ENCODE results near the gene ARID3B. TPM values are rescaled to one million over a fixed set of nuclear protein-coding genes. Genes with fewer than 3 reads are reported as not detected.
"Not testable (repeated sequence)": the region's sequence is repeated elsewhere in the genome, so short reads cannot be mapped to it uniquely, and the experiment has no call there.

ARID3B gene
- total RNA-seq, 1 experiment from 2014 or later, result 12.7 TPM

DNA sequence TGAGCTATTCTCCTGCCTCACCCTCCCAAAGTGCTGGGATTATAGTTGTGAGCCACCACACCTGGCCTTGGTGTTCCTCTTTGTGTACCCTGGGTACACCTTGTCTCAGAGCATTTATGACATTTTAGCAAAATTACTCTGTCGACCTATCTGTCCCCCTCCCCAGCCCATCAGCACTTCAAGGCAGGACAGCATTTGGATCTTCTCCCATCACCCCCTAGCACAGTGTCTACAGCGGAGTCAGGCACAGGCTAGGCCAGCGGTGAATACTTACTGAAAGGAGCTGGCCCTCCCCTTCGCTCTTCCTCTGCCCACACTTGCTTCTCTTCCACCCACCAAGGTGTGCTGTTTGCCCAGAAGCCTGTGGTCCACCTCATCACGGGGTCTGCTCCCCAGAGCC lies 54.3 kb downstream of the ARID3B start:
- in situ Hi-C loops (cut with HindIII; ENCODE audit: low pct_unique_long_range_greater_than_20kb, low sequenced_read_pairs), result no loop called here
- H3K9me3 ChIP-seq (ENCODE audit: control insufficient read depth, insufficient read depth, low read depth, low read length), result no peaks in the 10 kb centered on the region
- no peak for TF ChIP-seq TCF7L2 (IDR thresholded peaks at IDR 0.05; ENCODE audit: low read depth, low read length)
- TF ChIP-seq, protein P1, sequence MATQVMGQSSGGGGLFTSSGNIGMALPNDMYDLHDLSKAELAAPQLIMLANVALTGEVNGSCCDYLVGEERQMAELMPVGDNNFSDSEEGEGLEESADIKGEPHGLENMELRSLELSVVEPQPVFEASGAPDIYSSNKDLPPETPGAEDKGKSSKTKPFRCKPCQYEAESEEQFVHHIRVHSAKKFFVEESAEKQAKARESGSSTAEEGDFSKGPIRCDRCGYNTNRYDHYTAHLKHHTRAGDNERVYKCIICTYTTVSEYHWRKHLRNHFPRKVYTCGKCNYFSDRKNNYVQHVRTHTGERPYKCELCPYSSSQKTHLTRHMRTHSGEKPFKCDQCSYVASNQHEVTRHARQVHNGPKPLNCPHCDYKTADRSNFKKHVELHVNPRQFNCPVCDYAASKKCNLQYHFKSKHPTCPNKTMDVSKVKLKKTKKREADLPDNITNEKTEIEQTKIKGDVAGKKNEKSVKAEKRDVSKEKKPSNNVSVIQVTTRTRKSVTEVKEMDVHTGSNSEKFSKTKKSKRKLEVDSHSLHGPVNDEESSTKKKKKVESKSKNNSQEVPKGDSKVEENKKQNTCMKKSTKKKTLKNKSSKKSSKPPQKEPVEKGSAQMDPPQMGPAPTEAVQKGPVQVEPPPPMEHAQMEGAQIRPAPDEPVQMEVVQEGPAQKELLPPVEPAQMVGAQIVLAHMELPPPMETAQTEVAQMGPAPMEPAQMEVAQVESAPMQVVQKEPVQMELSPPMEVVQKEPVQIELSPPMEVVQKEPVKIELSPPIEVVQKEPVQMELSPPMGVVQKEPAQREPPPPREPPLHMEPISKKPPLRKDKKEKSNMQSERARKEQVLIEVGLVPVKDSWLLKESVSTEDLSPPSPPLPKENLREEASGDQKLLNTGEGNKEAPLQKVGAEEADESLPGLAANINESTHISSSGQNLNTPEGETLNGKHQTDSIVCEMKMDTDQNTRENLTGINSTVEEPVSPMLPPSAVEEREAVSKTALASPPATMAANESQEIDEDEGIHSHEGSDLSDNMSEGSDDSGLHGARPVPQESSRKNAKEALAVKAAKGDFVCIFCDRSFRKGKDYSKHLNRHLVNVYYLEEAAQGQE (IDR thresholded peaks at IDR 0.05; ENCODE audit: insufficient read depth in 1 of 2, low read depth in 2 of 2, low read length in 1 of 2), result no peak
- TF ChIP-seq, protein P2, sequence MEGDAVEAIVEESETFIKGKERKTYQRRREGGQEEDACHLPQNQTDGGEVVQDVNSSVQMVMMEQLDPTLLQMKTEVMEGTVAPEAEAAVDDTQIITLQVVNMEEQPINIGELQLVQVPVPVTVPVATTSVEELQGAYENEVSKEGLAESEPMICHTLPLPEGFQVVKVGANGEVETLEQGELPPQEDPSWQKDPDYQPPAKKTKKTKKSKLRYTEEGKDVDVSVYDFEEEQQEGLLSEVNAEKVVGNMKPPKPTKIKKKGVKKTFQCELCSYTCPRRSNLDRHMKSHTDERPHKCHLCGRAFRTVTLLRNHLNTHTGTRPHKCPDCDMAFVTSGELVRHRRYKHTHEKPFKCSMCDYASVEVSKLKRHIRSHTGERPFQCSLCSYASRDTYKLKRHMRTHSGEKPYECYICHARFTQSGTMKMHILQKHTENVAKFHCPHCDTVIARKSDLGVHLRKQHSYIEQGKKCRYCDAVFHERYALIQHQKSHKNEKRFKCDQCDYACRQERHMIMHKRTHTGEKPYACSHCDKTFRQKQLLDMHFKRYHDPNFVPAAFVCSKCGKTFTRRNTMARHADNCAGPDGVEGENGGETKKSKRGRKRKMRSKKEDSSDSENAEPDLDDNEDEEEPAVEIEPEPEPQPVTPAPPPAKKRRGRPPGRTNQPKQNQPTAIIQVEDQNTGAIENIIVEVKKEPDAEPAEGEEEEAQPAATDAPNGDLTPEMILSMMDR (IDR thresholded peaks at IDR 0.05), result no peak
- no peak for TF ChIP-seq POLR2AphosphoS5 (IDR thresholded peaks at IDR 0.05; ENCODE audit: low read depth, low read length)
- no peak for TF ChIP-seq SIN3A (IDR thresholded peaks at IDR 0.05; ENCODE audit: borderline replicate concordance, insufficient read depth, low read depth, low read length)

DNA sequence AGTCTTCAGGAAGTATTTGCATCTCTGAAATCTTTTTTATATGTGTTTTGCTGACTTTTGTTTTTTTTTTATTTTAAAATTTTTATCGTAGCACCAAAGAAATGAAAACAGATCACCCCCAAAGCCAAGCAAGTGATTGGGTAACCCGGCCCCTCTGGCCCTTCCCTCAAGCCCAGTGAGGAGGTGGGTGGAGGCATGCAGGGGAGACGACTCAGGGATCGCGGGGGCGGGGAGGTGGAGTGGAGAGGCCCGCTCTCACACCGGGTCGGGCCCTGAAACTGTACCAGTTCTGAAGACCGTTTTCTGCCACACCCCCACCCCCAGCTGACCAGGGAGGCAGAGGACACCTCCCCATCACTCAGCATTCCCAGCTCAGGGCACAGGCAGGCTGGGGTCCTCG lies 55.7 kb downstream of the ARID3B start:
- CTCF ChIA-PET; DNase-seq (ENCODE audit: low read depth, low spot score); BruUV-seq (replicated peaks); H3K27ac ChIP-seq (ENCODE audit: low read length); H3K4me3 ChIP-seq (ENCODE audit: low read depth in 2 of 2, low read length in 2 of 2); POLR2A ChIA-PET; ATAC-seq; H3K36me3 ChIP-seq (ENCODE audit: control insufficient read depth, insufficient read depth, low read length); in situ Hi-C loops (cut with HindIII; ENCODE audit: low pct_unique_long_range_greater_than_20kb, low sequenced_read_pairs); intact Hi-C loops (cut with micrococcal nuclease; ENCODE audit: unreplicated experiment); H3K9me3 ChIP-seq (ENCODE audit: control insufficient read depth, insufficient read depth, low read depth, low read length); H3K27me3 ChIP-seq (ENCODE audit: control insufficient read depth, insufficient read depth, low read length): not testable (repeated sequence)
- peaks cover 16% of the 10 kb centered on the region for H3K4me1 ChIP-seq (ENCODE audit: control insufficient read depth, insufficient read depth, low read length)

More for the DNA sequence above, 54.3 kb downstream of the ARID3B start:
- intact Hi-C loops (cut with micrococcal nuclease; ENCODE audit: unreplicated experiment), result no loop called here
- no peak for ATAC-seq
- Histone ChIP-seq H3K4me1 (ENCODE audit: control insufficient read depth, insufficient read depth, low read length) (peaks cover 16% of the 10 kb centered on the region), H3K27me3 (ENCODE audit: control insufficient read depth, insufficient read depth, low read length) (no peaks in the 10 kb centered on the region), H3K27ac (ENCODE audit: low read length) (no peak overlapping the region), H3K36me3 (ENCODE audit: control insufficient read depth, insufficient read depth, low read length) (peaks cover 4% of the 10 kb centered on the region; the same call in 1 of the 2 replicates), H3K4me3 (ENCODE audit: low read depth in 2 of 2, low read length in 2 of 2) (no peak overlapping the region)
- ChIA-PET CTCF (no interaction called here), POLR2A (no interaction called here)
- no peak for DNase-seq (ENCODE audit: low read depth, low spot score)
- no TSS peak for BruUV-seq (replicated peaks)

DNA sequence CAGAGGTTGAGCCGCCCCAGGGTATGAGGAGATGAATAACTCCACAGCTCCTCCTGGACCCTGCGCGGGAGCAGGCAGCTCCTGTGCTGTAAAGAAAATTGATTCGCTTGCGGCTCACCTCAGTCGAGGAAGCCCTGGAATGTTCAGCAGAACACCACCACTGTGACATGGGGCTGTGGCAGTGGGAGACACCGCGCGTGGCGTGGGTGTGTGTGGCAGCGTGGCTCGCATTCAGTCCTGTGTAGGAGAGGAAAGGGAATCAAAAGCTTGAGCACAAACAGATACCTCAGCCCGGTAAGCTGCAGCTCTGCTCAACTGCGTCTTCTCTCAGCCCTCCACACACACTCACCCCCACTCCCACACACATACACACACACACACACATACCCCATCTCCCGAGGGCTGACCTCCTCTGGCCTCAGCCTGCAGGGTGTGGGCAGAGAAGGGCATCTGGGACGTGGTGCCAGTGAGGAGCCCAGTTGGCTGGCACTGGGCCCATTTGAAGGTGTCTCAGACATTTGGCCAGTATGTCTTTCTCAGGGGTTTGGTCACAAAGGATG lies 56.2 kb downstream of the ARID3B start:
- H3K27ac ChIP-seq (ENCODE audit: low read length); H3K4me3 ChIP-seq (ENCODE audit: low read depth in 2 of 2, low read length in 2 of 2); in situ Hi-C loops (cut with HindIII; ENCODE audit: low pct_unique_long_range_greater_than_20kb, low sequenced_read_pairs); H3K36me3 ChIP-seq (ENCODE audit: control insufficient read depth, insufficient read depth, low read length); H3K27me3 ChIP-seq (ENCODE audit: control insufficient read depth, insufficient read depth, low read length); ATAC-seq; intact Hi-C loops (cut with micrococcal nuclease; ENCODE audit: unreplicated experiment); CTCF ChIA-PET; H3K9me3 ChIP-seq (ENCODE audit: control insufficient read depth, insufficient read depth, low read depth, low read length); DNase-seq (ENCODE audit: low read depth, low spot score); POLR2A ChIA-PET; BruUV-seq (replicated peaks): not testable (repeated sequence)
- peaks cover 16% of the 10 kb centered on the region for H3K4me1 ChIP-seq (ENCODE audit: control insufficient read depth, insufficient read depth, low read length)

Measured in Panc1 (cell line).